GM18499 (cell line): ENCODE data around the gene KASH5.

Experiments used
- ATAC-seq: cut with Tn5 transposase; IDR thresholded peaks from one replicate; pipeline ENCODE4 v1.9.1; 2021; ENCODE audit warnings: moderate number of reproducible peaks; ENCODE audit not compliant: insufficient read depth, unreplicated experiment

KASH5 gene

GRCh38 chr19:49391581-49392399 is 3.7 kb downstream of the KASH5 start:
- ATAC-seq = no peak

DNA sequence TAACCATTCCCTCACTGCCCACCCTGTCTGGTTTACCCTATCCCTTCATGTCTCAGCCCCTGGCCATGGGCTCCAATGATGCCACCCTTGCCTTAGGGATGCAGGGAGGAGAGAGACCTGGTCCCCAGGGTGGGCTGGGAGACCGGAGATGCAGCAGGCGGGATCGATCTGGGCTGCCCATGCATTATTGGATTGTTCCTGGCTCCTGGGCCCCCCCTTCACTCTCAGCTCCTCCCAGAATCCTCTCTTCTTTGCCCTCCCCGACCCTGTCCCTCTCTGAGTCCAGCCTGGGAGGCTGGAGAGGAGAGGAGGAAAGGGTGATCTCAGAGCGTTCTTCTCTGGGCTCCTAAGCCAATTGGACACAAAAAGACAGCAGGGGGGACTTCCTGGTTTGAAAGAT is 5.8 kb downstream of the KASH5 start:
- ATAC-seq = no peak

- ATAC-seq = no peak
Observed at GRCh38 chr19:49395581-49396407, 7.7 kb downstream of the KASH5 start.

GRCh38 chr19:49396738-49397505 is 8.9 kb downstream of the KASH5 start:
- no peak for ATAC-seq

GRCh38 chr19:49398001-49398615 is 10.1 kb downstream of the KASH5 start:
- ATAC-seq = no peak

GRCh38 chr19:49398931-49399330 is 10.9 kb downstream of the KASH5 start:
- ATAC-seq = no peak

GRCh38 chr19:49400029-49400428 is 12.0 kb downstream of the KASH5 start:
- no peak for ATAC-seq

DNA sequence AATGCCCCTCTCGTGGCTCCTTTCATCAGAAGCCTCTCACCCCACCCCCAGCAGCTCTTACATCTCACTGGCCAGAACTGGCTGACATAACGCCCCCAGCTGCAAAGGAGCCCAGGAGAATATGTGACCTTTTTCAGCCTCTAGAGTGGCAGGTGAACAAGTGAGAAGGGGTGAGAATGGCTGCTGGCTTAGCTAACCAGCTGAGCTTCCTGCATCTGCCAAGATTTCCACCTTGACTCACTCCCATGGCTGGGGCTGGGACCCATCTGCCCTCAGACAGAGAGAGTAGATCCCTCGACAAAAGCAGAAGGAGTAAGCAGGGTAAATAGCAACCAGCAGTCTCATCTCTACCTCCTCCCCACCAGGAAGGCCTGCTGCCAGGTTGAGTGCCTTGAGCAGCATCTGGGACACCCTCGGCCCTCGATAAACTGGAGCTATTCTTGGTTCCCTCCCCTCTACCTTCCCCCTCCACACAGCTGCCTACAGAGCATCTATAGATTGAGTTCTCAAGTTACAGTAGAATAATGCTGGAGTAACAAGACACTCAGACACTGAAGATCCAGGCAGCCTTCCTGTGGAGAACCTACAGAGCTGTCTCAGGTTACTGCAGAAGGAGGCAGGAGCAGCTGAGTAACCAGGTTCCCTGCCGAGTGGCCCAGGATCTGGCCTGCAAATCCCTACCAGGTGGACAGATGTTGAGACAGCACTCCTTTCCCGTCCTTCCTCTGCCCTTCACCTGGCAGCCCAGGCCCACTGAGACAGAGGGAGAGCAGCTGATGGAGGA is 15.5 kb downstream of the KASH5 start:
- ATAC-seq = no peak

DNA sequence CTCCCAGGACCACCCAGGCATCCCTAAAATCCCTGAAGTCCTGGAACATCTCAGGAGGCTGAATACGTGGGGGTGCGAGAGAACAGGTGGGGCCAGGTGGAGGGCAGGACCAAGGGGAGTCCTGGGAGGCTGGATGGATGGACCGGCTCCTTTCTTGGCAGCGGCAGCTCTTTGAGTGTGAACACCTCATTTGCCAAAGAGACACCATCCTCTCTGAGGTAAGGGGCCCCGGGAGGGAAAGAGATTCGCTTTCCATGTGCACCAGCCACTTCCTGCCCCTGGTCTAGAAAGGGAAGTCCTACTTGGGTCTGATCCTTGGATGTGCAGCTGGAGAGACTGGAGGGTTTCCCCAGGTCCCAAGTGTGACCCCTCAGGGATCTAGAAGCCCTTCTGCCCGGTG is 19.0 kb downstream of the KASH5 start:
- ATAC-seq = no peak

GRCh38 chr19:49407482-49408015 is 19.5 kb downstream of the KASH5 start:
- no peak for ATAC-seq

- no peak for ATAC-seq
Observed at GRCh38 chr19:49408816-49409440, 20.9 kb downstream of the KASH5 start.

DNA sequence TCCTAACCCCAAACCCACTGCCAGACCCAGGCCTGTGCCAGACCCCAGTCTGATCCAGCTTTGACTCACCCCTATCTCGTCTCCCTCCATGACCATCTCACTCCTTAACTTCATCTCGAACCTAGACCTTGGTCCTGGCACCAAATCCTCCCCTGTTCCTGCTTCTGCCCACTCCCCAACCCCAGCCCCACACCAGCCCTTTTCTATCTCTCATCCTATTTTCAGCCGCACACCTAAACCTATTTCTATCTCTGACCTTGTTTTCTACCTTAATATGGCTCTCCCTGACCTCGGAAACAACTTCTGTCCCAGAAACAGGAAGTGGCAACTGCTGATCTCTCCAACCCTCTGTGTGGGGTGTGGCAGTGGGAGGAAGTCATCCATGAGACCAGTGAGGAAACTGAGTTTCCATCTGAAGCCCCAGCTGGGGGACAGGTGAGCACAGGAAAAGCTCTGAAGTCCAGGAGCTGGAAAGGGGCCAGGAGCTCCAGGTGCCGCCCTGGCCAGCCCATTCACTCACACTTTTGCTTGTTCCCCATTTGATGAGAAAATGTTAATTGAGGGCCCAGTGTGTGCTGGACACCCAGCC is 21.5 kb downstream of the KASH5 start:
- ATAC-seq = no peak

GRCh38 chr19:49411681-49412326 is 23.8 kb downstream of the KASH5 start:
- no peak for ATAC-seq

- no peak for ATAC-seq
Observed at GRCh38 chr19:49413348-49413747, 25.3 kb downstream of the KASH5 start.

- ATAC-seq = no peak
Observed at GRCh38 chr19:49414256-49414655, 26.2 kb downstream of the KASH5 start.

- no peak for ATAC-seq
Observed at GRCh38 chr19:49415102-49415809, 27.2 kb downstream of the KASH5 start.

DNA sequence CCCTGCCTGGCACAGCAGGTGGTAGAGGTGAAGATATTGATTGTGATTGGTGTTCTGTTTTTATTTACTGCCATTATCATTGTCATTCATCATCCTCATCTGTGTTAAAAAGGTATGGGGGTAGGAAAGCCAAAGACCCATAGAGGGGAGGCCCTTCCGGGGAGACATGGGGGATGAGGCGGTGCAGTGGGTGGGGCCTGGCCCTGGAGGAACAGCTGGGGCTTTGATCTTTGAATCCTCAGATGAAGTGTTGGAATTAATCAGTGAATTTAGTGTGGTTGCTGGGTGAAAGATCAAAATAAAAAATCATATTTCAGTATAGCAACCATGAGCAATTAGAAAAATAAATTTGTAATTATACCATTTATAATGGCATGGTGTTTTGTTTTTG is 27.8 kb downstream of the KASH5 start:
- no peak for ATAC-seq
